HFFc6 (cell line): Measurements from ENCODE around the gene CRABP1. TPM values are rescaled to one million over a fixed set of nuclear protein-coding genes. Genes with fewer than 3 reads are reported as not detected.

Experiments used
- DNase-seq: peaks from one replicate; pipeline ENCODE4 v3.0.0-alpha.2; 2018
- H3K27ac Mint-ChIP-seq: 2 replicates; pipeline ENCODE4 v1.8.0; 2020; ENCODE audit warnings: mild to moderate bottlenecking, mixed read lengths
- H3K27me3 Mint-ChIP-seq: 2 replicates; pipeline ENCODE4 v1.8.0; 2021; ENCODE audit warnings: mild to moderate bottlenecking, moderate library complexity, mixed read lengths; ENCODE audit not compliant: insufficient read depth
- H3K36me3 Mint-ChIP-seq: 2 replicates; pipeline ENCODE4 v1.8.0; 2021; ENCODE audit warnings: low read depth, mixed read lengths
- H3K4me1 Mint-ChIP-seq: 2 replicates; pipeline ENCODE4 v1.8.0; 2020; ENCODE audit warnings: low read depth, mixed read lengths
- H3K4me3 Mint-ChIP-seq: 2 replicates; pipeline ENCODE4 v1.8.0; 2020; ENCODE audit warnings: mild to moderate bottlenecking, moderate library complexity, mixed read lengths
- H3K9me3 Mint-ChIP-seq: 2 replicates; pipeline ENCODE4 v1.8.0; 2020; ENCODE audit warnings: mild to moderate bottlenecking, mixed read lengths
- total RNA-seq, 6 experiments: library from RNA; stranded (reverse); fragmentation: NEBNext Ultra II Directional; extraction: Animal tissue kit (Norgen Biotek cat#: 25700); gene quantifications; 2 replicates in 1 of 6; 3 replicates in 5 of 6; pipeline ENCODE4 v1.2.3, GENCODE V29; 2021
- TF ChIP-seq, protein P1 (sequence below): fragments of 200-600 bp; sonication (generic); IDR thresholded peaks from 2 replicates; pipeline ENCODE4 v1.5.0; 2021; ENCODE audit warnings: antibody characterized with exemption, mild to moderate bottlenecking

CRABP1 gene
- total RNA-seq, 6 experiments from 2014 or later = not detected

DNA sequence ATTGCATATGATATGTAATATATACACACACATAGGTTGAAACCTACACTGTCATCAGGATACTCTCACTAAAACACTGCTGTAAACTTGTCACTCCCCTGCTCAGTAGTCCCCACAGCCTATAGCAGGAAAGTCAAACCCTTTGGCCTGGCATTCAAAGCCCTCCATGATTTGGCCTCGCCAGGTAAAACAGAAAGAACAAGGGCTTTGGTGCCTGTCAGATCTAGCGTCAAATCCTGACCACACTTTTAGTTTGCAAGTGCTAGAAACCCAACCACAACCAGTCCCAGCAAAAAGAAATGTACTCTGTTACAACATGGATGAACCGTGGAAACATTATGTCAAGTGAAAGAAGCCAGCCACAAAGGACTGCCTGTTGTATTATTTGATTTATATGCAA lies 11.4 kb downstream of the CRABP1 start:
- H3K4me3 Mint-ChIP-seq = no peak overlapping the region
- TF ChIP-seq, protein P1, sequence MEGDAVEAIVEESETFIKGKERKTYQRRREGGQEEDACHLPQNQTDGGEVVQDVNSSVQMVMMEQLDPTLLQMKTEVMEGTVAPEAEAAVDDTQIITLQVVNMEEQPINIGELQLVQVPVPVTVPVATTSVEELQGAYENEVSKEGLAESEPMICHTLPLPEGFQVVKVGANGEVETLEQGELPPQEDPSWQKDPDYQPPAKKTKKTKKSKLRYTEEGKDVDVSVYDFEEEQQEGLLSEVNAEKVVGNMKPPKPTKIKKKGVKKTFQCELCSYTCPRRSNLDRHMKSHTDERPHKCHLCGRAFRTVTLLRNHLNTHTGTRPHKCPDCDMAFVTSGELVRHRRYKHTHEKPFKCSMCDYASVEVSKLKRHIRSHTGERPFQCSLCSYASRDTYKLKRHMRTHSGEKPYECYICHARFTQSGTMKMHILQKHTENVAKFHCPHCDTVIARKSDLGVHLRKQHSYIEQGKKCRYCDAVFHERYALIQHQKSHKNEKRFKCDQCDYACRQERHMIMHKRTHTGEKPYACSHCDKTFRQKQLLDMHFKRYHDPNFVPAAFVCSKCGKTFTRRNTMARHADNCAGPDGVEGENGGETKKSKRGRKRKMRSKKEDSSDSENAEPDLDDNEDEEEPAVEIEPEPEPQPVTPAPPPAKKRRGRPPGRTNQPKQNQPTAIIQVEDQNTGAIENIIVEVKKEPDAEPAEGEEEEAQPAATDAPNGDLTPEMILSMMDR = no peak

DNA sequence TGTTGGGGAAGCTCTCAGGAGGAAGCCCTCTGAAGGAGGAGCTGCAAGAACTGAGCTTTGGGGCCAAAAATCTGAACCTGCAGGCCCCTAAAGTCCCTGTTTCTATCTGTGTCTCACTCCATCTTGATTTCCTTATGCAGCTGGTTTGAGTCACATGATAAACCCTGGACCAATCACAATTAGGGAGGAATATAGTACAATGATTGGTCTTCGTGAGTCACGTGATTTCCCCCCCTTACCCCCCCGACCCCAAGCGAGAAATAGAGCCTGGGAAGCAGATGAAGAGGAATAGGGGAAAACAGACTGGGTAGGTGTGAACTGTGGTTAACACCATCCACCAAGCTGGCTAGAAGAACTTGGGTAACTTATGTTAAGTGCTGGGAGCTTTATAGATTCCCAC lies 12.9 kb downstream of the CRABP1 start:
- H3K27me3 Mint-ChIP-seq = peaks cover 23% of the 10 kb centered on the region
- H3K36me3 Mint-ChIP-seq = no peaks in the 10 kb centered on the region
- TF ChIP-seq, protein P1 = no peak

More for the DNA sequence above, 11.4 kb downstream of the CRABP1 start:
- Mint-ChIP-seq H3K36me3 (no peaks in the 10 kb centered on the region), H3K27me3 (peaks cover 35% of the 10 kb centered on the region), H3K9me3 (no peaks in the 10 kb centered on the region; the same call in 1 of the 2 replicates), H3K4me1 (no peaks in the 10 kb centered on the region), H3K27ac (no peak overlapping the region)
- DNase-seq = no peak

DNA sequence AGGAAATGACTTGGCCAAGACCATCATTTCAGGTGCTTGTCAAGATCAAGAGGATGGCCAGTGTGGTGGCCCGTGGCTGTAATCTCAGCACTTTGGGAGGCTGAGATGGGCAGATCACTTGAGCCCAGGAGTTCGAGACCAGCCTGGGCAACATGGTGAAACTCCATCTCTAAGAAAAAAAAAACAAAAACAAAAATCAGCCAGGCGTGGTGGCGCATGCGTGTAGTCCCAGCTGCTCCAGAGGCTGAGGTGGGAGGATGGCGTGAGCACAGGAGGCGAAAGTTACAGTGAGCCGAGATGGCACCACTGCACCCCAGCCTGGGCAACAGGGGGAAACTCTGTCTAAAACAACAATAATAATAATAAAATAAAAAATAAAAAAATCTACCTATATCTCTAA lies 15.0 kb downstream of the CRABP1 start:
- no peaks in the 10 kb centered on the region for H3K4me1 Mint-ChIP-seq
- H3K9me3 Mint-ChIP-seq = no peaks in the 10 kb centered on the region; the same call in 1 of the 2 replicates
- H3K36me3 Mint-ChIP-seq = no peaks in the 10 kb centered on the region
- no peak overlapping the region for H3K4me3 Mint-ChIP-seq
- DNase-seq = no peak
- peaks cover 30% of the 10 kb centered on the region for H3K27me3 Mint-ChIP-seq
- TF ChIP-seq, protein P1 = no peak
- H3K27ac Mint-ChIP-seq = no peak overlapping the region

More for the DNA sequence above, 12.9 kb downstream of the CRABP1 start:
- Mint-ChIP-seq H3K4me1 (no peaks in the 10 kb centered on the region), H3K27ac (no peak overlapping the region), H3K4me3 (no peak overlapping the region), H3K9me3 (no peaks in the 10 kb centered on the region; the same call in 1 of the 2 replicates)
- DNase-seq = no peak

DNA sequence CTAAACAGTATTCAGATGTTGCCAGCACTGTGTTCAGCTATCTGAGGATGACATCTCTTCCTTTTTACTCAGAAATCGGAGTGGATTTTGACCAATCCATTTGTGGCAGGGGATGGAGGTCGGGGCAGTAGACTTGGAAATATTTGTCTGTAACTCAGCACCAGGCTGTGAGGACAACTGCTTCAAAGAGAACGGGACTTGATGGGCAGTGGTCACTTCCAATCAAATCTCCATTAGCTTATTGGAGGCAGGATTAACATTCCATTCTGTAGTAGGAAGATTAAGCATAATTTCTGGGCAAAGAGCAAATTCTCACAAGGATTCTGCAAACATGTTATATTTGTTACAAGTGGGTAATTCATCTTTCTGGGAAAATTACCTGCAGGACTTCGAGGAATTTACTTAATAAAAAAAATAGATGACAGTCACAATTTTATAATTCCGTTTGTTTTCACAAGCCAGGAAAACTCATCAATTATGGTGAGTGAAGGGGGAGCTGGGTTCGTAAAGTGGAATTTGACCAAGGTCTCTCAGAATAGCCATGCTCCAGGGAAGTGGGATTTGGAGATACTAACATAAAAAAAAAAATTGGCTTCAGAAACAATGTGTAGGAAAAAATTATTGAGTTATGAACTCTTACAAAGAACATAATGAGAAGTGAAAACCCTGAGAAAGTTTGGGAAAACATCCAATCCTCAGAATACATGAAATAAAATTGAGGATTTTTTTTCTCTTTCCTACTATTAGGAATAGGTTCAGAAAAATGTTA lies 18.1 kb downstream of the CRABP1 start:
- TF ChIP-seq, protein P1 = no peak
- H3K4me1 Mint-ChIP-seq = peaks cover 11% of the 10 kb centered on the region
- H3K9me3 Mint-ChIP-seq = no peaks in the 10 kb centered on the region
- H3K27ac Mint-ChIP-seq = no peak overlapping the region
- H3K27me3 Mint-ChIP-seq = peaks cover 34% of the 10 kb centered on the region
- H3K36me3 Mint-ChIP-seq = no peaks in the 10 kb centered on the region
- no peak overlapping the region for H3K4me3 Mint-ChIP-seq
- DNase-seq = no peak

DNA sequence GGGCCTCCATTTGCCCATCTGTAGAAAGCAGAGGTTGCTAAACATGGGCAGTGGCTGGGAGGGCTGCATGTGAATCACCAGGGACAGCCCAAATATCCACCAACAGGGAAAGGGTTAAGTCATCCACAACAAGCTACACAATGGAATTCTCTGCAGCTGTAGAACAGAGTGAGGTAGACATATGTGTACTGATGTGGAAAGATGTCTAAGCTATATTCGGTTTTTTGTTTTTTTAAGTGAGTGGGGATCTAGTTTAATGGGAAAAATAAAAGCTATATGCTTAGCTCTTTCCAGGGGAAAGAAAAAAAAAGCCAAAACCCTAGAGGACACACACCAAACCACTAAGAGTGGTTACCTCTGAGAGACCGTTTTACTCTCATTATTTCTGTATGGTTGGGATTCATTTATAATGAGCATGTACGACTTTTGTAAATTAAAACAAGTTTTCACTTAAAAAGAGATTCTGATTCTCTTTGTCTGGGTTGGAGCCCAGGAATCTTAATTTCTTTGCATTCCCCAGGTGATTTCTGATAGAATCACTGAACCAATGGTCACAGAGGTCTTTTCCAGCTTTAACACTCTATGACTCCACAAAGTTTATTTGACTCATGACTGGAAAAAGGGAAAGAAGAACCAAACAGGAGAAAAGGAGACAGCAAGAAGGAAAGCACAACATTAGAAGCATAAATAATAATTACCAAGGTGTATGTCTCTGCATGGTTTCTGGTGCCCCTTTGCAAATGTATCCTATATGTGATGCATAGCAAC lies 19.1 kb downstream of the CRABP1 start:
- DNase-seq = no peak
- H3K27me3 Mint-ChIP-seq = peaks cover 40% of the 10 kb centered on the region
- H3K27ac Mint-ChIP-seq = no peak overlapping the region
- TF ChIP-seq, protein P1 = no peak
- peaks cover 13% of the 10 kb centered on the region for H3K4me1 Mint-ChIP-seq
- no peaks in the 10 kb centered on the region for H3K36me3 Mint-ChIP-seq
- no peak overlapping the region for H3K4me3 Mint-ChIP-seq
- H3K9me3 Mint-ChIP-seq = no peaks in the 10 kb centered on the region
